NK-92 (cell line): ENCODE measurements around the gene MIER1.

Source experiments
- DNase-seq: peaks from one replicate; lab custom pipeline; 2025; ENCODE audit not compliant: unreplicated experiment; lab: John Stamatoyannopoulos, UW

MIER1 gene

GRCh38 chr1:66996018-66996682 is 71.4 kb downstream of the MIER1 start:
- DNase-seq = no peak

GRCh38 chr1:66998972-66999371 is 74.2 kb downstream of the MIER1 start:
- DNase-seq = no peak

- no peak for DNase-seq
Measured at GRCh38 chr1:66999640-67000400, 75.0 kb downstream of the MIER1 start.

GRCh38 chr1:67001682-67002425 is 77.1 kb downstream of the MIER1 start:
- no peak for DNase-seq

- no peak for DNase-seq
Measured at GRCh38 chr1:67004176-67004575, 79.4 kb downstream of the MIER1 start.

GRCh38 chr1:67005068-67005467 is 80.3 kb downstream of the MIER1 start:
- DNase-seq = no peak

- DNase-seq = no peak
Measured at GRCh38 chr1:67009792-67010191, 85.0 kb downstream of the MIER1 start.

GRCh38 chr1:67013573-67013972 is 88.8 kb downstream of the MIER1 start:
- DNase-seq = no peak

- DNase-seq = no peak
Measured at GRCh38 chr1:67018574-67018973, 93.8 kb downstream of the MIER1 start.

GRCh38 chr1:67019121-67019520 is 94.3 kb downstream of the MIER1 start:
- no peak for DNase-seq

GRCh38 chr1:67019600-67020136 is 94.9 kb downstream of the MIER1 start:
- DNase-seq = no peak

GRCh38 chr1:67020304-67020703 is 95.5 kb downstream of the MIER1 start:
- DNase-seq = no peak

- DNase-seq = no peak
Measured at GRCh38 chr1:67020765-67021164, 96.0 kb downstream of the MIER1 start.

- DNase-seq = no peak
Measured at GRCh38 chr1:67029472-67029871, 104.7 kb downstream of the MIER1 start.

- no peak for DNase-seq
Measured at GRCh38 chr1:67031121-67031858, 106.5 kb downstream of the MIER1 start.

- no peak for DNase-seq
Measured at GRCh38 chr1:67031859-67032247, 107.1 kb downstream of the MIER1 start.
